Measurements from ENCODE around the gene CLCNKB.

Gene CLCNKB

GRCh38 chr1:16081636-16082035 lies 38.1 kb downstream of the CLCNKB start:
- no peak overlapping the region for H3K27ac ChIP-seq (ENCODE audit: low read depth, low read length)
- H3K36me3 ChIP-seq (ENCODE audit: insufficient read depth, low read length), result no peaks in the 10 kb centered on the region
- H3K9ac ChIP-seq (ENCODE audit: low read length), result no peak overlapping the region
- no peak overlapping the region for H3K4me3 ChIP-seq (ENCODE audit: low read depth in 1 of 2, low read length in 2 of 2)
- H3K27me3 ChIP-seq (ENCODE audit: control insufficient read depth in 1 of 2, insufficient read depth in 2 of 2, low read length in 2 of 2), result no peaks in the 10 kb centered on the region
- H3K9me3 ChIP-seq (ENCODE audit: low read length), result no peaks in the 10 kb centered on the region
- peaks cover 5% of the 10 kb centered on the region for H3K4me1 ChIP-seq (ENCODE audit: insufficient read depth, low read length)

- H3K36me3 ChIP-seq (ENCODE audit: insufficient read depth, low read length), result no peaks in the 10 kb centered on the region
- no peak overlapping the region for H3K27ac ChIP-seq (ENCODE audit: low read depth, low read length)
- H3K27me3 ChIP-seq (ENCODE audit: control insufficient read depth in 1 of 2, insufficient read depth in 2 of 2, low read length in 2 of 2), result no peaks in the 10 kb centered on the region
- no peaks in the 10 kb centered on the region for H3K9me3 ChIP-seq (ENCODE audit: low read length)
- no peak overlapping the region for H3K9ac ChIP-seq (ENCODE audit: low read length)
- no peak overlapping the region for H3K4me3 ChIP-seq (ENCODE audit: low read depth in 1 of 2, low read length in 2 of 2)
- peaks cover 5% of the 10 kb centered on the region for H3K4me1 ChIP-seq (ENCODE audit: insufficient read depth, low read length)
Observed at GRCh38 chr1:16082283-16083038, 38.9 kb downstream of the CLCNKB start.

- H3K36me3 ChIP-seq (ENCODE audit: insufficient read depth, low read length), result no peaks in the 10 kb centered on the region
- H3K27me3 ChIP-seq (ENCODE audit: control insufficient read depth in 1 of 2, insufficient read depth in 2 of 2, low read length in 2 of 2), result no peaks in the 10 kb centered on the region
- no peak overlapping the region for H3K4me3 ChIP-seq (ENCODE audit: low read depth in 1 of 2, low read length in 2 of 2)
- peaks cover 5% of the 10 kb centered on the region for H3K4me1 ChIP-seq (ENCODE audit: insufficient read depth, low read length)
- no peak overlapping the region for H3K9ac ChIP-seq (ENCODE audit: low read length)
- H3K27ac ChIP-seq (ENCODE audit: low read depth, low read length), result no peak overlapping the region
- no peaks in the 10 kb centered on the region for H3K9me3 ChIP-seq (ENCODE audit: low read length)
Observed at GRCh38 chr1:16083486-16083885, 39.9 kb downstream of the CLCNKB start.

GRCh38 chr1:16085522-16085921 lies 41.9 kb downstream of the CLCNKB start:
- Histone ChIP-seq H3K9me3 (ENCODE audit: low read length) (no peaks in the 10 kb centered on the region), H3K27ac (ENCODE audit: low read depth, low read length) (no peak overlapping the region), H3K9ac (ENCODE audit: low read length) (no peak overlapping the region), H3K36me3 (ENCODE audit: insufficient read depth, low read length) (no peaks in the 10 kb centered on the region), H3K27me3 (ENCODE audit: control insufficient read depth in 1 of 2, insufficient read depth in 2 of 2, low read length in 2 of 2) (no peaks in the 10 kb centered on the region), H3K4me1 (ENCODE audit: insufficient read depth, low read length) (no peaks in the 10 kb centered on the region), H3K4me3 (ENCODE audit: low read depth in 1 of 2, low read length in 2 of 2) (no peak overlapping the region)

- no peaks in the 10 kb centered on the region for H3K27me3 ChIP-seq (ENCODE audit: control insufficient read depth in 1 of 2, insufficient read depth in 2 of 2, low read length in 2 of 2)
- no peak overlapping the region for H3K9ac ChIP-seq (ENCODE audit: low read length)
- H3K36me3 ChIP-seq (ENCODE audit: insufficient read depth, low read length), result no peaks in the 10 kb centered on the region
- no peak overlapping the region for H3K4me3 ChIP-seq (ENCODE audit: low read depth in 1 of 2, low read length in 2 of 2)
- H3K27ac ChIP-seq (ENCODE audit: low read depth, low read length), result no peak overlapping the region
- no peaks in the 10 kb centered on the region for H3K4me1 ChIP-seq (ENCODE audit: insufficient read depth, low read length)
- no peaks in the 10 kb centered on the region for H3K9me3 ChIP-seq (ENCODE audit: low read length)
Observed at GRCh38 chr1:16087733-16088132, 44.2 kb downstream of the CLCNKB start.

- no peaks in the 10 kb centered on the region for H3K27me3 ChIP-seq (ENCODE audit: control insufficient read depth in 1 of 2, insufficient read depth in 2 of 2, low read length in 2 of 2)
- no peaks in the 10 kb centered on the region for H3K36me3 ChIP-seq (ENCODE audit: insufficient read depth, low read length)
- H3K9ac ChIP-seq (ENCODE audit: low read length), result no peak overlapping the region
- H3K4me1 ChIP-seq (ENCODE audit: insufficient read depth, low read length), result no peaks in the 10 kb centered on the region
- no peak overlapping the region for H3K4me3 ChIP-seq (ENCODE audit: low read depth in 1 of 2, low read length in 2 of 2)
- no peaks in the 10 kb centered on the region for H3K9me3 ChIP-seq (ENCODE audit: low read length)
- no peak overlapping the region for H3K27ac ChIP-seq (ENCODE audit: low read depth, low read length)
Observed at GRCh38 chr1:16088351-16088911, 44.8 kb downstream of the CLCNKB start.

- Histone ChIP-seq H3K9ac (ENCODE audit: low read length) (no peak overlapping the region), H3K4me1 (ENCODE audit: insufficient read depth, low read length) (no peaks in the 10 kb centered on the region), H3K27ac (ENCODE audit: low read depth, low read length) (no peak overlapping the region), H3K9me3 (ENCODE audit: low read length) (no peaks in the 10 kb centered on the region), H3K36me3 (ENCODE audit: insufficient read depth, low read length) (no peaks in the 10 kb centered on the region), H3K27me3 (ENCODE audit: control insufficient read depth in 1 of 2, insufficient read depth in 2 of 2, low read length in 2 of 2) (no peaks in the 10 kb centered on the region), H3K4me3 (ENCODE audit: low read depth in 1 of 2, low read length in 2 of 2) (no peak overlapping the region)
Observed at GRCh38 chr1:16088996-16089395, 45.4 kb downstream of the CLCNKB start.

GRCh38 chr1:16090076-16090826 lies 46.7 kb downstream of the CLCNKB start:
- Histone ChIP-seq H3K27me3 (ENCODE audit: control insufficient read depth in 1 of 2, insufficient read depth in 2 of 2, low read length in 2 of 2) (no peaks in the 10 kb centered on the region), H3K36me3 (ENCODE audit: insufficient read depth, low read length) (no peaks in the 10 kb centered on the region), H3K27ac (ENCODE audit: low read depth, low read length) (no peak overlapping the region), H3K4me3 (ENCODE audit: low read depth in 1 of 2, low read length in 2 of 2) (no peak overlapping the region), H3K4me1 (ENCODE audit: insufficient read depth, low read length) (no peaks in the 10 kb centered on the region), H3K9me3 (ENCODE audit: low read length) (no peaks in the 10 kb centered on the region), H3K9ac (ENCODE audit: low read length) (no peak overlapping the region)

GRCh38 chr1:16091296-16091695 lies 47.7 kb downstream of the CLCNKB start:
- no peak overlapping the region for H3K9ac ChIP-seq (ENCODE audit: low read length)
- no peak overlapping the region for H3K4me3 ChIP-seq (ENCODE audit: low read depth in 1 of 2, low read length in 2 of 2)
- H3K4me1 ChIP-seq (ENCODE audit: insufficient read depth, low read length), result no peaks in the 10 kb centered on the region
- H3K27me3 ChIP-seq (ENCODE audit: control insufficient read depth in 1 of 2, insufficient read depth in 2 of 2, low read length in 2 of 2), result no peaks in the 10 kb centered on the region
- no peaks in the 10 kb centered on the region for H3K36me3 ChIP-seq (ENCODE audit: insufficient read depth, low read length)
- no peak overlapping the region for H3K27ac ChIP-seq (ENCODE audit: low read depth, low read length)
- no peaks in the 10 kb centered on the region for H3K9me3 ChIP-seq (ENCODE audit: low read length)

GRCh38 chr1:16092097-16092922 lies 48.7 kb downstream of the CLCNKB start:
- no peaks in the 10 kb centered on the region for H3K27me3 ChIP-seq (ENCODE audit: control insufficient read depth in 1 of 2, insufficient read depth in 2 of 2, low read length in 2 of 2)
- H3K27ac ChIP-seq (ENCODE audit: low read depth, low read length), result no peak overlapping the region
- H3K9ac ChIP-seq (ENCODE audit: low read length), result no peak overlapping the region
- no peaks in the 10 kb centered on the region for H3K4me1 ChIP-seq (ENCODE audit: insufficient read depth, low read length)
- no peaks in the 10 kb centered on the region for H3K36me3 ChIP-seq (ENCODE audit: insufficient read depth, low read length)
- no peaks in the 10 kb centered on the region for H3K9me3 ChIP-seq (ENCODE audit: low read length)
- no peak overlapping the region for H3K4me3 ChIP-seq (ENCODE audit: low read depth in 1 of 2, low read length in 2 of 2)

GRCh38 chr1:16092923-16093511 lies 49.4 kb downstream of the CLCNKB start:
- H3K27ac ChIP-seq (ENCODE audit: low read depth, low read length), result no peak overlapping the region

More at GRCh38 chr1:16092923-16093511, 49.4 kb downstream of the CLCNKB start:
- Histone ChIP-seq H3K27me3 (ENCODE audit: control insufficient read depth in 1 of 2, insufficient read depth in 2 of 2, low read length in 2 of 2) (no peaks in the 10 kb centered on the region), H3K4me1 (ENCODE audit: insufficient read depth, low read length) (no peaks in the 10 kb centered on the region), H3K9me3 (ENCODE audit: low read length) (no peaks in the 10 kb centered on the region), H3K36me3 (ENCODE audit: insufficient read depth, low read length) (no peaks in the 10 kb centered on the region), H3K9ac (ENCODE audit: low read length) (no peak overlapping the region), H3K4me3 (ENCODE audit: low read depth in 1 of 2, low read length in 2 of 2) (no peak overlapping the region)

Measured in muscle layer of colon (tissue), 2 donors.